MM.1S (cell line): ENCODE data around the gene ANKRD29.

ENCODE experiments used
- EZH2 ChIP-seq: fragments of 300-600 bp; sonication (generic); optimal IDR thresholded peaks from 2 replicates; pipeline ENCODE3; 2017; ENCODE audit warnings: low read depth, mild to moderate bottlenecking, antibody characterized with exemption, low read length, mixed read lengths
- EZH2phosphoT487 ChIP-seq: fragments of 300-600 bp; sonication (generic); IDR thresholded peaks from 2 replicates; pipeline ENCODE4 v1.6.1; 2018; ENCODE audit warnings: antibody characterized with exemption, low read length
- TF ChIP-seq, protein P1 (sequence below): fragments of 300-600 bp; sonication (generic); IDR thresholded peaks from 2 replicates; pipeline ENCODE4 v1.5.1; 2016; ENCODE audit warnings: antibody characterized with exemption, low read length, mixed read lengths

DNA sequence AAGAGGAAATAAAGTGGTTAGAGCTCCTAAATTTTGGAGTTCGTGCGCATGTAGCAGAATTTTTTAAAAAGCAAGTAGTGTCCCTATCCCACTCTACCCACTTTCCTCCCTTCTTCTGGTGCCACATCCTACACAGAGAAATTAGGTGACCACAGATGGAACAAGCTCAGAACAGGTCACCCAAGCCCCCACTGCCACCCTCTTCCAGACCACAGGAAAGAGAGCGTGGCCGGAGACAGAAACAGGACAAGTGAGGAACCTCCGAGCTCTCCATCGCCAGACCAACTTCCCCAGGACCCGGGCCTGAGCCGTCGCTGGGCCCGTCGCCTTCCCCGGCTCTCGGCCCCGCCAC is 76.8 kb downstream of the ANKRD29 start:
- TF ChIP-seq, protein P1, sequence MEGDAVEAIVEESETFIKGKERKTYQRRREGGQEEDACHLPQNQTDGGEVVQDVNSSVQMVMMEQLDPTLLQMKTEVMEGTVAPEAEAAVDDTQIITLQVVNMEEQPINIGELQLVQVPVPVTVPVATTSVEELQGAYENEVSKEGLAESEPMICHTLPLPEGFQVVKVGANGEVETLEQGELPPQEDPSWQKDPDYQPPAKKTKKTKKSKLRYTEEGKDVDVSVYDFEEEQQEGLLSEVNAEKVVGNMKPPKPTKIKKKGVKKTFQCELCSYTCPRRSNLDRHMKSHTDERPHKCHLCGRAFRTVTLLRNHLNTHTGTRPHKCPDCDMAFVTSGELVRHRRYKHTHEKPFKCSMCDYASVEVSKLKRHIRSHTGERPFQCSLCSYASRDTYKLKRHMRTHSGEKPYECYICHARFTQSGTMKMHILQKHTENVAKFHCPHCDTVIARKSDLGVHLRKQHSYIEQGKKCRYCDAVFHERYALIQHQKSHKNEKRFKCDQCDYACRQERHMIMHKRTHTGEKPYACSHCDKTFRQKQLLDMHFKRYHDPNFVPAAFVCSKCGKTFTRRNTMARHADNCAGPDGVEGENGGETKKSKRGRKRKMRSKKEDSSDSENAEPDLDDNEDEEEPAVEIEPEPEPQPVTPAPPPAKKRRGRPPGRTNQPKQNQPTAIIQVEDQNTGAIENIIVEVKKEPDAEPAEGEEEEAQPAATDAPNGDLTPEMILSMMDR: no peak
- no peak for TF ChIP-seq EZH2
- no peak for TF ChIP-seq EZH2phosphoT487
